Measurements from ENCODE around the gene SPSB1. TPM values are rescaled to one million over a fixed set of nuclear protein-coding genes. Genes with fewer than 3 reads are reported as not detected.
A peak's percentile ranks its signal among the peaks of the same experiment; 100 is the strongest.

Gene SPSB1
- total RNA-seq, 1 donor from 2014 or later: 5.6 TPM

GRCh38 chr1:9256332-9256731 is 36.4 kb upstream of the SPSB1 start:
- peaks cover 28% of the 10 kb centered on the region for H3K36me3 Mint-ChIP-seq
- peaks cover 30% of the 10 kb centered on the region for H3K4me1 Mint-ChIP-seq (ENCODE audit: unreplicated experiment)
- peaks cover 5% of the 10 kb centered on the region for H3K9me3 Mint-ChIP-seq
- no peak overlapping the region for H3K4me3 Mint-ChIP-seq
- no peak for DNase-seq (ENCODE audit: extremely low spot score, unreplicated experiment)
- H3K27me3 Mint-ChIP-seq: peaks cover 10% of the 10 kb centered on the region
- H3K27ac Mint-ChIP-seq: no peak overlapping the region
- no peak for TF ChIP-seq CTCF (conservative IDR thresholded peaks at IDR 0.05)

- peaks cover 32% of the 10 kb centered on the region for H3K36me3 Mint-ChIP-seq
- no peak for DNase-seq (ENCODE audit: extremely low spot score, unreplicated experiment)
- H3K27ac Mint-ChIP-seq: peak overlapping the region; percentile 55
- H3K27me3 Mint-ChIP-seq: peaks cover 13% of the 10 kb centered on the region
- H3K9me3 Mint-ChIP-seq: peaks cover 5% of the 10 kb centered on the region
- peaks cover 23% of the 10 kb centered on the region for H3K4me1 Mint-ChIP-seq (ENCODE audit: unreplicated experiment)
- no peak for TF ChIP-seq CTCF (conservative IDR thresholded peaks at IDR 0.05)
- H3K4me3 Mint-ChIP-seq: no peak overlapping the region
Observed at GRCh38 chr1:9257851-9258250, 34.8 kb upstream of the SPSB1 start.

GRCh38 chr1:9258629-9259028 is 34.1 kb upstream of the SPSB1 start:
- Mint-ChIP-seq H3K27me3 (peaks cover 13% of the 10 kb centered on the region), H3K27ac (no peak overlapping the region), H3K4me1 (ENCODE audit: unreplicated experiment) (peaks cover 16% of the 10 kb centered on the region), H3K4me3 (no peak overlapping the region), H3K36me3 (peaks cover 32% of the 10 kb centered on the region), H3K9me3 (peaks cover 5% of the 10 kb centered on the region)
- DNase-seq (ENCODE audit: extremely low spot score, unreplicated experiment): no peak
- no peak for TF ChIP-seq CTCF (conservative IDR thresholded peaks at IDR 0.05)

GRCh38 chr1:9260059-9260766 is 32.5 kb upstream of the SPSB1 start:
- Mint-ChIP-seq H3K4me3 (no peak overlapping the region), H3K27me3 (peaks cover 7% of the 10 kb centered on the region), H3K27ac (peak overlapping the region; percentile 8), H3K4me1 (ENCODE audit: unreplicated experiment) (peaks cover 4% of the 10 kb centered on the region), H3K36me3 (peaks cover 26% of the 10 kb centered on the region), H3K9me3 (peaks cover 5% of the 10 kb centered on the region)
- DNase-seq (ENCODE audit: extremely low spot score, unreplicated experiment): no peak
- TF ChIP-seq CTCF (conservative IDR thresholded peaks at IDR 0.05): no peak

GRCh38 chr1:9261496-9261895 is 31.2 kb upstream of the SPSB1 start:
- no peak for DNase-seq (ENCODE audit: extremely low spot score, unreplicated experiment)
- Mint-ChIP-seq H3K27me3 (peaks cover 7% of the 10 kb centered on the region), H3K36me3 (peaks cover 26% of the 10 kb centered on the region), H3K9me3 (peaks cover 5% of the 10 kb centered on the region), H3K4me1 (ENCODE audit: unreplicated experiment) (peaks cover 8% of the 10 kb centered on the region), H3K27ac (no peak overlapping the region), H3K4me3 (no peak overlapping the region)
- peak; percentile 16 for TF ChIP-seq CTCF (conservative IDR thresholded peaks at IDR 0.05)
